T47D (cell line): ENCODE data around the gene INSIG1.

Experiments
- DNase-seq, 2 experiments: peaks; one replicate each; pipeline versions ENCODE4 v3.0.0 to v3.0.0-alpha.2; 2011 to 2012; ENCODE audit warnings: low read depth in 1 of 2, low spot score in 1 of 2
- JUND ChIP-seq: IDR thresholded peaks from 2 replicates; pipeline ENCODE4 v1.6.1; 2012; ENCODE audit warnings: low read depth
- in situ Hi-C: cut with HindIII; loops from 2 replicates; pipeline ENCODE4 v1.10.0; 2016; ENCODE audit warnings: low sequenced_read_pairs, low pct_unique_long_range_greater_than_20kb

INSIG1 gene

DNA sequence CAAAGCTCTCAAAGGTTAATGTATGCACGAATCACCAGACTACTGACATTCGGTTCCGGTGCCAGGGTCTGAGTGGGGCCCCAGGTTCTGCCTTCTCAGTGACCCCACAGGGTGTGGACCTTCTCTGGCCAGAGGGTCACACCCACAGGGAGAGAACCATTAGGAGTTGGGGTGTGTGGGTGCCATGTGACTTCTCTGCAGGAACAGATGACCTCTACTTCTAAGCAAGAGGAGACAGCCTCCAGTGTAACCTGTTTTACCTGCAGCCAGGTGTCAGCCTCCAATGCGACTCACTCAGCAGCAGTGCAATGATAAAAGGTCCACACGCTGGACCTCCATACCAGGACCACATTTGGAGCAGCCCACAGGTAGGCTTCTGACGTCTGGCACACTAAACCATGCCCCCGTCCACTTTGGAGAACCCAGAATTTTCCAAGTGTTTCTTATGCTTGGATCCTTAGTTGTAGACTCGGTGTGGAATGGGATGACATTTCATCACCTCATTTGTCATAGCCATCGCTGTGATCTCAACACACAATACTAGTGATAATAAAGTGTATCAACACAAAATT lies 16.2 kb upstream of the INSIG1 start:
- in situ Hi-C loops = no loop called here

DNA sequence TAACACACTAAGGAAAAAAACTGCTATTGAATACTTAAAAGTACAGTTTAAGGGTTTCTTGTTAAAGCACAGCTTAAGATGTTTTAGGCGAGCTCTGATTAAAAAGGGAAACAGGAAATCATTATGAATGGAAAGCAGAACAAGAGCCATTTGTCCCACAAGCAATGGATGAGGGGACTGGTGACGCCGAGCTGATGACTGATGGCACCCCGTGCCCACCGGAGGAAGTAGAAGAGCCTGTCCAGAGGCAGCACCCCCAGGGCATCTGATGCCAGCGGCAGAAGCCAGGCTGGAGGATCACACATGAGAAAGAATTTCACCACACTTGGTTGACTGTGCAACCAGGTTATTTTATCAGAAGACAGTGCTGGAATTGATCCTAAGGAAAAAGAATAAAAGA lies 15.0 kb upstream of the INSIG1 start:
- DNase-seq = no peak
- no peak for TF ChIP-seq JUND
- in situ Hi-C loops = no loop called here

More for the DNA sequence above, 16.2 kb upstream of the INSIG1 start:
- no peak for TF ChIP-seq JUND
- DNase-seq = no peak

DNA sequence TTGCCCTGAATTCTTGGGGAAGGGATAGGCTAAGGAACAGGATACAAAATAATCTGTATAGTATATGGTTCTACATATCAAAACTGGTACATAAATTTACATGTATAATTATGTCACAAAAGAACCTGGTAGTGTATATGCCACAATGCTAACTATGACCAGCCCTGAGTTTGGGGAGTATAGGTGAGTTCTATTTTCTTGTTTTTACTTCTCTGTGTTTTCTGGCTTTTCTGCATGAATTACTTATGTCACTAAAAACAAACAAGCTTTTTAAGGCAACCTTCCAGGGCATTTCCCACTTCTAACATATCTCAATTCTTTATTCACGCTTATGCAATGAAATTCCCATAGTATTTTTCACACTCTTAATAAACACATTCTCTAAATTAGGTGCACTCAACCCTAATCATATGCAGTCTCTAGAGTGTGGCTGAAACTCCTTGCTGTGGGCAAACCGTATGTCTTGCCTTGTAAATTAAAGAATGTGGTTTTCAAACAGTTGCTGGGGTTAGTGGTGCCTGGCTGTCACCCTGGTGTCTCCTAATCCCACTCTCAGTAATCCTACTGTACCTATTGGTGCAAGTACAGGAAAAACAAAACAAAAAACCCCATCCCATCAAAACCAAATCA lies 14.0 kb upstream of the INSIG1 start:
- in situ Hi-C loops = no loop called here
- no peak for DNase-seq
- no peak for TF ChIP-seq JUND

DNA sequence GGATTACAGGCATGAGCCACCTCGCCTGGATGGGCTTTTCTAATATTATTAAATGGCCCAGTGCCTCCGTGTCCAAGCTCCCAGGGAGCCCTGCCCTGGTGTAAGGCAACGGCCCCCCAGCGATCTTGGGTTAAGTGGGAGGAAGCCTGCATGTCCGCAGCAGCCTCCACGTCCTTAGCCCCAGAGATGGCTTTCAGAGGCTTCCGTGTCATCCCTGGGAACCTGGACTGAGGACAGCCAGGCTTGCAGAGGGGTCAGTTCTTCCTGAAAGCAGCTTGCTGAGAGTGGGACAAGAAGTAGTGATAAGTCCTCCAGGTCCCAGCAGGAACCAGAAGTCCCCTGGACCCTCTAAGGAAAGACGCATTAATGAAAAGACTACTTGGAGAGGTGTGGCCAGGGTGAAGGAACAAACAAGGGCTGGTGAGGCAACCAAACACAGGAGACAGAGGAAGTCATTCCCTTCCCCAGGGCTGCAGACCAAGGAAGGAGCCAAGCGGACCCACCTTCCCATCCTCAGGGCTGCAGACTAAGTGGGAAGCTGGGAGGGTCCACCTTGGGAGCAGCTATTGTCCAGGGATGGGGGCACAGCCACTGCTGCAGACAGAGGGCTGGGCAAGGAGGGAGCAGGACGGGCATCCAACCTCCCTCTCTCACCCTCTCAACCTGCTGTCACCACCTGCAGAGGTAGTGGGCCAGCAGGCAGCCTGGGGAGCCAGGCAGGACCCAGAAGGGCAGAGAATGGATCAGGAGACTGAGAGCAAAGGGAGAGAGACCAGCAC lies 13.0 kb upstream of the INSIG1 start:
- in situ Hi-C loops = no loop called here
- DNase-seq = no peak
- no peak for TF ChIP-seq JUND

DNA sequence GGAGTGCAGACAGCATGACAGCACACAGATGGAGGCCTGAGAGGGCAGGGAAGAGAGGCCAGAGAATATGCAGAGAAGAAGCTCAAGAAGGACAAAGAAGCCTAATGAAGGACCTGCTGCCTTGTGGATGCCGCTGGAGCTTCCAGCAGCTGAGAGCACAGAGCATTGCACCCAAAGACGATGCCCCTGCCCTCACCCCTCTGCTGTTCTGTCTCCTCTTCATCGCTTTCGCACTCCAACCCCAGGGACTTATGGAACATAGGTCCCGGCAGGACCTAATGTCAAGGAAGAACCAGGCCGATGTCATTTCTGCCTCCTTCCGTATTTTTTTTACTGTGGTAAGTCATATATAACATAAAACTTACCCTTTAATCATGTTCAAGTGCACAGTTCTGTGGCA lies 12.3 kb upstream of the INSIG1 start:
- TF ChIP-seq JUND = no peak
- in situ Hi-C loops = no loop called here

DNA sequence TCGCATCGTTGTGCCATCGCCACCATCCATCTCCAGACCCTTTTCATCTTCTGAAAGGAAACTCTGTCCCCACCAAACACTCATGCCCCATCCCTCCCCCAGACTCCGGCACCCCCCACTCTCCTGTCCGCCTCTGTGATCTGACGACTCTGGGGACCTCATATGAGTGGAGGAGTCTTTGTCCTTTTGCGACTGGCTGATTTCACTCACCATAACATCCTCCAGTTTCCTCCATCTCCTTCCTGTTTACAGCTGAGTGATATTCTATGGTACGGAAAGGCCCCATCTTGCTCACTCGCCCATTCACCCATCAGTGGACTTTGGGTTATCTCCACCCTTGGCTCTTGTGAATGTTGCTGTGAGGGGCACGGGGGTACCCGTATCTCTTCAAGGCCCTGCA lies 11.8 kb upstream of the INSIG1 start:
- TF ChIP-seq JUND = no peak
- in situ Hi-C loops = no loop called here

More for the DNA sequence above, 12.3 kb upstream of the INSIG1 start:
- no peak for DNase-seq

DNA sequence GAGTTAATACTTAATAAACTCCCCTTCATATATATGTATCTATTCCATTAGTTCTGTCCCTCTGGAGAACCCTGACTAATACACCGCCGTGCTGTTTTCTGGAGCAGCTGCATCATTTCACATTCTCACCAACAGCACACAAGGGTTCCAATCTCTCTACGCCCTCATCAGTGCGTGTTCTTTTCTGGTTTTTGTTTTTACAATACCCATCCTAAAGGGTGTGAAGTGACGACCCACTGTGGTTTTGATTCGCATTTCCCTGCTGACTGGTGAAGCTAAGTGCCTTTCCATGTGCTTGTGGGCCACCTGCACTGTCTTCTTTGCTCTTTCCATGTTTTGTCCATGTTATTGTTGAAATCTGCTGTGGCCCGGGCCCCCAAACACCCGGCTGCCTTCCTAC lies 11.0 kb upstream of the INSIG1 start:
- TF ChIP-seq JUND = no peak
- in situ Hi-C loops = no loop called here

More for the DNA sequence above, 11.8 kb upstream of the INSIG1 start:
- no peak for DNase-seq

DNA sequence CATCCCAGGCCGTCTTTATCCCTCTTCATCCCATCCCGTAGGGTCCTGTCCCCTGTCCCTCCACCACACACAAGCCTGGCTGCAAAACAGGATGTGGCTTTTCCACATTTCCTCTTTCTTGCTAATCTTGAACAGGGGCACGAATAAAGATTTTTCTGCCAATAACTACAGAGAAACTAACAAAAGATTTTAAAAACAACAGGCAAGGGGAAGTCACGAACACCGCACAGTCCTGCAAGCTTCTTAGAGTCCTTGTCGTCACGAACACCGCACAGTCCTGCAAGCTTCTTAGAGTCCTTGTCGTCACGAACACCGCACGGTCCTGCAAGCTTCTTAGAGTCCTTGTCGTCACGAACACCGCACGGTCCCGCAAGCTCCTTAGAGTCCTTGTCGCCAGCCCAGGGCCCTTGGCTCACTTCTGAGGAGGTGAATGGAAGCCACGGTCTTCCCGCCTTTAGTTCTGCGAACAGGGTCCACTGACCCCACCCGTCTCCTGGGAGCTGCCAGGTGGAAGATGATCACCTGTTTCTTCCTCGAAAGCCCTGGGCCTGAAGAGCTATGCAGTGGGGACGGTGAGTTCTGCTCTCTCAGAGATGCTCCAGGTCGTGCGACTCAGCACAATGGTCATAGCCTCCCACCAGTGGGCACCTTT lies 10.3 kb upstream of the INSIG1 start:
- in situ Hi-C loops = no loop called here
- no peak for DNase-seq
- no peak for TF ChIP-seq JUND

More for the DNA sequence above, 11.0 kb upstream of the INSIG1 start:
- no peak for DNase-seq

DNA sequence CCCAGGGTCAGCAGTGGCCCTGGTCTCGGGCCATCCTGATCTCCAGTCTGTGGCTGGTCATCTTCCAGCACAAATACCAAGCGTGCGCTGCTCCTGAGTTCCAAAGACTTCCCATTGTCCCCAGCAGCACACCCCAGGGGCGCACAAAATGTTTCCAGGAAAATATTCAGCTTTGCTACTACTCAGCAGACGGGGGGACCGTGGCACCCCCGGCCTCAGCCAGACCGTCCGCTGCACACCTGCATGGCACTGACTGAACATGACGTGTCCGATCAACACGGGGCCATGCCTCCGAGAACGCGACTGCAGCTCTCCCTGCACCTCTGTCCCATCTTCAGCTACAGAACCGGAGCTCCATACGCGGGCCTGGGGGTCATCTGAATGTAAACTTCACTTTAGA lies 9.6 kb upstream of the INSIG1 start:
- DNase-seq = no peak
- in situ Hi-C loops = no loop called here
- no peak for TF ChIP-seq JUND

DNA sequence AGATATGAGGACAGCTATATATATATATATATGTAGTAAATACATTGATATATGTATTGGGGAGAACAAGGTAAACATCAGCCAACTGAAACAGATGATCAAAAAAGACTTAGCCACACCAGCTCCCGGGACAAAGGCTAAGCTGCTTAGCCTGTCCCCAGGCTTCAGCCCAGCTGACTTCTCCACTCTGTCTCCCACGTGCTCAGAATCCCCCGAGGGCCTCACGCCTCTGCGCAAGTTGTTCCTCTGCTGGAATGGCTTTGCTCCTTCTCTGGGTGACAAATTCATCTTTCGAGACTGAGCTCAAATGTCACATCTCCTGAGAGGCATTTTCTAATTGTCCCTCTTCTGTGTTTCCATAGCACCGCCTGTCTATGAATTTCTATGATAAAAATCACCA lies 8.6 kb upstream of the INSIG1 start:
- DNase-seq = no peak
- in situ Hi-C loops = no loop called here
- no peak for TF ChIP-seq JUND

DNA sequence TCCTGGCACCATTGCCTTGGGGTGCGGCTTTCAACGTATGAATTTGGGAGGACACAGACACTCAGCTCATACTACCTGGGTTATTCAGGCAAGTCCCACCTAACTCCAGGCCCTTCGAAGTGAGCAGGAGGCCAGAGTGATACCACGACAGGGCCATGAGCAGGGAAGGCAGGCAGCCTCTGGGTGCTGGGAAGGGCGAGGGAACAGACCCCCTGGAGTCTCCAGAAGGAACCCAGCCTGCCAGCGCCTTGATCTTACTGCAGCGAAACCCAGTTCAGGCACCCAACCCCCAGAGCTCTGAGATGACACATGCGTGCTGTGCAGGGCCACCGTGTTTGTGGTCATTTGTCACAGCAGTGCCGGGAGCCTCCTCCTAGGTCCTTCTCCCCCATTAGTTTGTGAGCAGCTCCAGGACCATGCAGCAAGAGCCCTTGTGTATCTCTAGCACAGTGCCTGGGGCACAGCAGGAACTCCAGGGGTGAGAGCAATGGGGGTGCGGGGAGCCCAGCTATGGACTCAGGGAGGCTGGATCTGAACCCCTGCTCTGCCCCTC lies 7.7 kb upstream of the INSIG1 start:
- no peak for TF ChIP-seq JUND
- in situ Hi-C loops = no loop called here
- no peak for DNase-seq

DNA sequence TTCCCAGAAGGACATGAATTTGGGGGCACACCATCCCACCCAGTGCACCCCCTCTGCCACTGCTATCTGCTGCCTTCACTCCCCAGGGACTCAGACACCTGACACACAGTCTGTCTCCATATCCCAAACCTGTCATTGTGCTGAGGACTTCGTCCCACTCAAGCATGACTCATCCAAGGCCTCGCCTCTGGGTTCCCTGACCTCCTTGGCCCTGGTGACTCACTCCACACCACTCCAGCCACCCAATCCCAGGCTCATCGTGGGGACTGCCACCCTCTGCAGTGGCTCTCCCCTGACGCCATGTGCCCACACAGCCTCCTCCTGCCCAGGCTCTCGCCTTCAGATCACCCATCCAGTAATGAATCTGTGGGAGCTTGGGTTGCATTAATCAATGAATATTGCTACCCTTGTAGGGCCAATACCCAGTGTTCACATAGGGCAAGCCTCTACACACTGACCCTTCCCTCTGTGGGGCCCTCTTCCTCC lies 6.6 kb upstream of the INSIG1 start:
- DNase-seq = no peak
- no peak for TF ChIP-seq JUND
- in situ Hi-C loops = no loop called here
